ENCODE measurements around the gene ARFRP1. TPM values are rescaled to one million over a fixed set of nuclear protein-coding genes. Genes with fewer than 3 reads are reported as not detected.

The ARFRP1 gene
- total RNA-seq, 1 donor from 2014 or later, result 51.0 TPM

GRCh38 chr20:63714858-63715257 lies 7.1 kb upstream of the ARFRP1 start:
- H3K36me3 Mint-ChIP-seq (ENCODE audit: insufficient read depth), result peaks cover 50% of the 10 kb centered on the region
- DNase-seq (ENCODE audit: low spot score, unreplicated experiment), result no peak
- H3K27me3 Mint-ChIP-seq, result no peaks in the 10 kb centered on the region
- H3K4me1 Mint-ChIP-seq (ENCODE audit: low read depth), result peaks cover 2% of the 10 kb centered on the region
- no peak for TF ChIP-seq CTCF (IDR thresholded peaks at IDR 0.05; ENCODE audit: unreplicated experiment)
- peaks cover 9% of the 10 kb centered on the region for H3K9me3 Mint-ChIP-seq (ENCODE audit: low read depth)
- no peak overlapping the region for H3K4me3 Mint-ChIP-seq (ENCODE audit: low read depth)
- H3K27ac Mint-ChIP-seq, result no peak overlapping the region

- Mint-ChIP-seq H3K9me3 (ENCODE audit: low read depth) (peaks cover 9% of the 10 kb centered on the region), H3K4me1 (ENCODE audit: low read depth) (peaks cover 6% of the 10 kb centered on the region), H3K27ac (no peak overlapping the region), H3K36me3 (ENCODE audit: insufficient read depth) (peaks cover 44% of the 10 kb centered on the region), H3K4me3 (ENCODE audit: low read depth) (no peak overlapping the region), H3K27me3 (no peaks in the 10 kb centered on the region)
- TF ChIP-seq CTCF (IDR thresholded peaks at IDR 0.05; ENCODE audit: unreplicated experiment), result no peak
- no peak for DNase-seq (ENCODE audit: low spot score, unreplicated experiment)
These were observed 4.4 kb upstream of the ARFRP1 start for GRCh38 chr20:63712191-63712590.

- Mint-ChIP-seq H3K9me3 (ENCODE audit: low read depth) (peaks cover 9% of the 10 kb centered on the region), H3K36me3 (ENCODE audit: insufficient read depth) (peaks cover 40% of the 10 kb centered on the region), H3K4me3 (ENCODE audit: low read depth) (peak overlapping the region; percentile 54), H3K4me1 (ENCODE audit: low read depth) (peaks cover 11% of the 10 kb centered on the region), H3K27ac (no peak overlapping the region), H3K27me3 (no peaks in the 10 kb centered on the region)
- no peak for TF ChIP-seq CTCF (IDR thresholded peaks at IDR 0.05; ENCODE audit: unreplicated experiment)
- DNase-seq (ENCODE audit: low spot score, unreplicated experiment), result no peak
These were observed 3.4 kb upstream of the ARFRP1 start for GRCh38 chr20:63711085-63711645.

GRCh38 chr20:63709149-63709527 lies 1.4 kb upstream of the ARFRP1 start:
- DNase-seq (ENCODE audit: low spot score, unreplicated experiment), result no peak
- TF ChIP-seq CTCF (IDR thresholded peaks at IDR 0.05; ENCODE audit: unreplicated experiment), result no peak
- H3K4me3 Mint-ChIP-seq (ENCODE audit: low read depth), result peak overlapping the region; percentile 77
- no peaks in the 10 kb centered on the region for H3K27me3 Mint-ChIP-seq
- H3K36me3 Mint-ChIP-seq (ENCODE audit: insufficient read depth), result peaks cover 32% of the 10 kb centered on the region
- no peak overlapping the region for H3K27ac Mint-ChIP-seq
- H3K9me3 Mint-ChIP-seq (ENCODE audit: low read depth), result peaks cover 5% of the 10 kb centered on the region
- peaks cover 11% of the 10 kb centered on the region for H3K4me1 Mint-ChIP-seq (ENCODE audit: low read depth)

- Mint-ChIP-seq H3K4me3 (ENCODE audit: low read depth) (peak overlapping the region; percentile 77), H3K27ac (peak overlapping the region; percentile 81), H3K9me3 (ENCODE audit: low read depth) (peaks cover 5% of the 10 kb centered on the region), H3K36me3 (ENCODE audit: insufficient read depth) (peaks cover 30% of the 10 kb centered on the region), H3K4me1 (ENCODE audit: low read depth) (peaks cover 11% of the 10 kb centered on the region), H3K27me3 (no peaks in the 10 kb centered on the region)
- no peak for TF ChIP-seq CTCF (IDR thresholded peaks at IDR 0.05; ENCODE audit: unreplicated experiment)
- no peak for DNase-seq (ENCODE audit: low spot score, unreplicated experiment)
These were observed 749 bp upstream of the ARFRP1 start for GRCh38 chr20:63708301-63709148.

All from progenitor cell of endocrine pancreas (in vitro differentiated cells).